Naive B cell (primary cell): Measurements from ENCODE around the gene SH3BP5. TPM values are rescaled to one million over a fixed set of nuclear protein-coding genes. Genes with fewer than 3 reads are reported as not detected.

Experiments
- ATAC-seq, 2 donors: fragments of 150-1000 bp; cut with Tn5 transposase; 2 replicates each; pipeline ENCODE4 v1.10.0; 2021; ENCODE audit warnings: low read depth in 2 of 2, mild to moderate bottlenecking in 2 of 2, moderate library complexity in 2 of 2
- DNase-seq: peaks from one replicate; pipeline ENCODE4 v3.0.0; 2022
- H3K27ac Mint-ChIP-seq, 6 donors: one replicate each; pipeline ENCODE4 v1.8.0; 2020 to 2022; ENCODE audit warnings: mild to moderate bottlenecking in 6 of 6, mixed read lengths in 6 of 6, moderate library complexity in 5 of 6, inconsistent platforms in 2 of 6
- H3K27me3 Mint-ChIP-seq, 3 donors: one replicate each; pipeline ENCODE4 v1.8.0; 2021 to 2022; ENCODE audit warnings: mixed read lengths in 3 of 3, mild to moderate bottlenecking in 1 of 3
- H3K36me3 Mint-ChIP-seq, 2 donors: one replicate each; pipeline ENCODE4 v1.8.0; 2020 to 2022; ENCODE audit warnings: mixed read lengths in 2 of 2, inconsistent platforms in 1 of 2, mild to moderate bottlenecking in 1 of 2
- H3K4me1 Mint-ChIP-seq, 3 donors: one replicate each; pipeline ENCODE4 v1.8.0; 2020 to 2022; ENCODE audit warnings: mixed read lengths in 3 of 3, inconsistent platforms in 1 of 3, mild to moderate bottlenecking in 1 of 3, moderate library complexity in 1 of 3
- H3K4me3 Mint-ChIP-seq, 8 donors: one replicate each; pipeline ENCODE4 v1.8.0; 2020 to 2022; ENCODE audit warnings: mild to moderate bottlenecking in 8 of 8, mixed read lengths in 8 of 8, moderate library complexity in 8 of 8, inconsistent platforms in 2 of 8
- H3K9me3 Mint-ChIP-seq, 7 donors: one replicate each; pipeline ENCODE4 v1.8.0; 2020 to 2022; ENCODE audit warnings: mixed read lengths in 7 of 7, mild to moderate bottlenecking in 5 of 7, inconsistent platforms in 2 of 7, moderate library complexity in 1 of 7
- polyA plus RNA-seq, 6 donors: library from polyadenylated mRNA; unstranded; fragments of 300-500 nt; fragmentation: Illumina TruSeq; gene quantifications; one replicate each; pipeline ENCODE4 v1.2.3, GENCODE V29; 2021; ENCODE audit warnings: low read depth in 6 of 6

The SH3BP5 gene
- polyA plus RNA-seq, 6 donors from 2014 or later: 71.3 to 177 (median 131) TPM

- H3K9me3 Mint-ChIP-seq: no peaks in the 10 kb centered on the region
- peak within 1 kb of the TSS; percentile 89 to 98 (median 96) for H3K27ac Mint-ChIP-seq
- ATAC-seq (peak; percentile 86 to 88), DNase-seq (peak; percentile 97)
- no peaks in the 10 kb centered on the region for H3K27me3 Mint-ChIP-seq
- H3K4me3 Mint-ChIP-seq: peak within 1 kb of the TSS; percentile 82 to 92 (median 90)
- H3K36me3 Mint-ChIP-seq: no peaks in the 10 kb centered on the region
- H3K4me1 Mint-ChIP-seq: peaks cover 25 to 35% (median 25%) of the 10 kb centered on the region in 3 donors
Measured at GRCh38 chr3:15205934-15206661, 126.3 kb downstream of the SH3BP5 start, which contains the start of gene CAPN7. Gene CAPN7 (plus strand): TSS chr3:15206246. CDS start chr3:15206496, 250 bp downstream.

DNA sequence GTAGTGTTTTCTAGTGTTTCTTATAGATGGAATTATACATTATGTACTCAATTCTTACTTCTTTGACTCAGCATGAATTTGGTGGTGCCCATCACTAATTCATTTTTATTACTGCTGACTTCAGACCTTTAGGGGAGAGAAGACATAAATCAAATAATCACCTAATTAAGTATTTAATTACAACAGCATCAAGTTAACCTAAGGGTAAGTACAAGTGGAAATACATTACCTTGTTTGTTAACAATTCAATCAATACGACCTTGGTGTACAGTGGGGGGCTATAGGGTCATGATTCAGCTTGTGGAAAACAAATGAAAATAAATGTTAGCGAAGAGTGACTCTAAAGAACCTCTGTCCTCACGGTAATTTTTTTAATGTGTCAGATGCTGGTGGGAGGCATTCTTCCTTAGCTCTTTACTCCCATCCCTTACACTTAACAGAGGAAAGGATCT lies 126.9 kb downstream of the SH3BP5 start:
- Mint-ChIP-seq H3K27ac (peak overlapping the region; percentile 86 to 98 (median 94)), H3K36me3 (no peaks in the 10 kb centered on the region), H3K4me3 (peak overlapping the region; percentile 82 to 91 (median 86)), H3K4me1 (peaks cover 25 to 35% (median 25%) of the 10 kb centered on the region in 3 donors), H3K9me3 (no peaks in the 10 kb centered on the region), H3K27me3 (no peaks in the 10 kb centered on the region)
- no peak for DNase-seq
- ATAC-seq: no peak

Other genes with a start within 250 kb of the SH3BP5 start
- 10 to 100 TPM; 10.5 to 30.5 (median 19.1) TPM for gene RBSN, start 233.4 kb downstream of the SH3BP5 start, polyA plus RNA-seq
- gene CAPN7, start 126.3 kb downstream of the SH3BP5 start, polyA plus RNA-seq: 10 to 100 TPM; 19.0 to 35.7 (median 21.1) TPM
- gene METTL6, start 95.0 kb upstream of the SH3BP5 start, polyA plus RNA-seq: 10 to 100 TPM; 15.1 to 25.1 (median 17.0) TPM
- 1 to 10 TPM; 3.8 to 9.4 (median 6.8) TPM for gene EAF1, start 95.0 kb upstream of the SH3BP5 start, polyA plus RNA-seq
- gene COLQ, start 189.1 kb upstream of the SH3BP5 start, polyA plus RNA-seq: under 1 TPM in 2 of 6 donors, not detected in 4; 0.17 to 0.45 TPM